Prostate gland (tissue), 2 donors: ENCODE measurements around the gene BCAS3. TPM values are rescaled to one million over a fixed set of nuclear protein-coding genes. Genes with fewer than 3 reads are reported as not detected.
"Not testable (repeated sequence)": the region's sequence is repeated elsewhere in the genome, so short reads cannot be mapped to it uniquely, and the experiment has no call there.

ENCODE experiments used
- DNase-seq: peaks from one replicate; pipeline ENCODE4 v3.0.0-alpha.2; 2019; ENCODE audit warnings: low spot score
- H3K27ac ChIP-seq, 2 donors: fragments of 200-600 bp; sonication (generic); 2 replicates each; pipeline ENCODE4 v1.5.1; 2017 to 2019
- H3K27me3 ChIP-seq: fragments of 200-600 bp; sonication (generic); replicated peaks from 2 replicates; pipeline ENCODE4 v1.5.1; 2019; ENCODE audit not compliant: insufficient read depth
- H3K36me3 ChIP-seq, 2 donors: fragments of 200-600 bp; sonication (generic); 1 replicate in 1 of 2; 2 replicates in 1 of 2; pipeline versions ENCODE4 v1.5.1 to v1.8.1; 2017 to 2019
- H3K4me1 ChIP-seq: fragments of 200-600 bp; sonication (generic); replicated peaks from 2 replicates; pipeline ENCODE4 v1.5.1; 2019
- H3K4me3 ChIP-seq, 2 donors: fragments of 200-600 bp; sonication (generic); 2 replicates each; pipeline ENCODE4 v1.5.1; 2017 to 2019
- H3K9me3 ChIP-seq: fragments of 200-600 bp; sonication (generic); 2 replicates; pipeline ENCODE4 v1.5.1; 2017
- CTCF ChIP-seq, 4 experiments: fragments of 200-600 bp in 2 of 4; fragments of 450-650 bp in 2 of 4; sonication (generic) in 2 of 4; IDR thresholded peaks; 1 replicate in 3 of 4; 2 replicates in 1 of 4; pipeline ENCODE4 v1.5.1; 2016 to 2019; ENCODE audit warnings: antibody characterized with exemption in 4 of 4, mild to moderate bottlenecking in 2 of 4, moderate library complexity in 2 of 4
- POLR2A ChIP-seq: fragments of 450-650 bp; IDR thresholded peaks from one replicate; pipeline ENCODE4 v1.6.1; 2016; ENCODE audit warnings: antibody characterized with exemption, mild to moderate bottlenecking
- POLR2AphosphoS5 ChIP-seq: sonication (generic); formaldehyde crosslinking; IDR thresholded peaks from one replicate; pipeline ENCODE4 v1.6.1; 2017; ENCODE audit warnings: antibody characterized with exemption
- WGBS: methylation state at CpG from one replicate; pipeline ENCODE4 v1.1.5; 2018; 5-methylcytosine and 5-hydroxymethylcytosine counted together
- intact Hi-C: fragments of 100-400 bp; cut with DNase I; formaldehyde crosslinking; loops from one replicate; pipeline ENCODE4 v1.14.2; 2022
- total RNA-seq, 2 donors: library from RNA; depleted of rRNA; stranded (reverse); fragments of >200 nt; gene quantifications; one replicate each; pipeline ENCODE4 v1.1.0, GENCODE V29; 2016

The BCAS3 gene
- total RNA-seq, 2 donors from 2014 or later: 57.8 to 93.9 TPM

GRCh38 chr17:60750640-60751039 lies 73.0 kb downstream of the BCAS3 start:
- intact Hi-C loops: no loop called here
- H3K9me3 ChIP-seq: no peaks in the 10 kb centered on the region
- H3K4me3 ChIP-seq: no peak overlapping the region
- no peak overlapping the region for H3K27ac ChIP-seq
- H3K36me3 ChIP-seq: no peaks in the 10 kb centered on the region
- no peaks in the 10 kb centered on the region for H3K4me1 ChIP-seq
- TF ChIP-seq CTCF (IDR thresholded peaks at IDR 0.05) (no peak), POLR2A (no peak), POLR2AphosphoS5 (no peak)
- no peaks in the 10 kb centered on the region for H3K27me3 ChIP-seq
- no peak for DNase-seq

- no peak overlapping the region for H3K27ac ChIP-seq
- WGBS: 95% methylated on average over 1 of the region's 1 CpG
- no peaks in the 10 kb centered on the region for H3K36me3 ChIP-seq
- intact Hi-C loops: no loop called here
- no peak for DNase-seq
- H3K9me3 ChIP-seq: no peaks in the 10 kb centered on the region
- H3K4me1 ChIP-seq: no peaks in the 10 kb centered on the region
- no peak for TF ChIP-seq POLR2AphosphoS5
- no peak overlapping the region for H3K4me3 ChIP-seq
- H3K27me3 ChIP-seq: no peaks in the 10 kb centered on the region
Measured at GRCh38 chr17:60751884-60752283, 74.2 kb downstream of the BCAS3 start.

DNA sequence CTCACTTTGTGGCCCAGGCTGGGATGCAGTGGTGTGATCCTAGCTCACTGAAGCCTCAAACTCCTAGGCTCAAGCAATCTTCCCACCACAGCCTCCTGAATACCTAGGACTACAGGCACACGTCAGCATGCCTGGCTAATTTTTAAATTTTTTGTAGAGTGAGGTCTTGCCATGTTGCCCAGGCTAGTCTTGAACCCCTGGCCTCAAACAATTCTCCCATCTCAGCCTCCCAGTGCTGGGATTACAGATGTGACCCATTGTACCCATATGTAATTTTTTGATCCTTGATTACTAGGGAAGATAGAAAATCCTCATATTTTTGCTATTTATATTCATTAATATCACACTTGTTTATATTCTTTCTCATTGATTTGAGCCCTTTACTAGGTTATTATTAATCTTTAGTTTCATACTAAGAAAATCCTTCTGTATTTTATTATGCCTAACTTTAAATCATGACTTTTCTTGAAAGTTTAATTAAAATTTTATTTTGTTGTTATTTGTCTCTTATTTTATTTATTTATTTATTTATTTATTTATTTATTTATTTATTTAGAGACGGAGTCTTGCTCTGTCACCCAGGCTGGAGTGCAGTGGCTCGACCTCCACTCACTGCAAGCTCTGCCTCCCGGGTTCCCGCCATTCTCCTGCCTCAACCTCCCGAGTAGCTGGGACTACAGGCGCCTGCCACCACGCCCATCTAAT lies 75.4 kb downstream of the BCAS3 start:
- no peak overlapping the region for H3K27ac ChIP-seq
- 97% methylated on average over 8 of the region's 8 CpGs for WGBS
- no peaks in the 10 kb centered on the region for H3K36me3 ChIP-seq
- no peaks in the 10 kb centered on the region for H3K27me3 ChIP-seq
- no peaks in the 10 kb centered on the region for H3K9me3 ChIP-seq
- intact Hi-C loops: no loop called here
- no peak overlapping the region for H3K4me3 ChIP-seq
- no peaks in the 10 kb centered on the region for H3K4me1 ChIP-seq
- TF ChIP-seq POLR2AphosphoS5: no peak
- no peak for TF ChIP-seq CTCF (IDR thresholded peaks at IDR 0.05)
- TF ChIP-seq POLR2A: no peak
- DNase-seq: no peak

GRCh38 chr17:60754057-60754604 lies 76.5 kb downstream of the BCAS3 start:
- H3K9me3 ChIP-seq: no peaks in the 10 kb centered on the region
- WGBS: 71% methylated on average over 8 of the region's 8 CpGs

GRCh38 chr17:60756798-60757197 lies 79.1 kb downstream of the BCAS3 start:
- H3K27ac ChIP-seq, H3K9me3 ChIP-seq, H3K36me3 ChIP-seq, intact Hi-C loops, H3K4me3 ChIP-seq, H3K27me3 ChIP-seq, H3K4me1 ChIP-seq, DNase-seq: not testable (repeated sequence)
- WGBS: 80% methylated on average over 12 of the region's 12 CpGs

More at GRCh38 chr17:60754057-60754604, 76.5 kb downstream of the BCAS3 start:
- TF ChIP-seq POLR2A (no peak), POLR2AphosphoS5 (no peak), CTCF (IDR thresholded peaks at IDR 0.05) (no peak)
- H3K4me3 ChIP-seq: no peak overlapping the region
- H3K36me3 ChIP-seq: no peaks in the 10 kb centered on the region
- DNase-seq: no peak
- H3K27ac ChIP-seq: no peak overlapping the region
- intact Hi-C loops: no loop called here
- H3K4me1 ChIP-seq: no peaks in the 10 kb centered on the region
- H3K27me3 ChIP-seq: no peaks in the 10 kb centered on the region

GRCh38 chr17:60757437-60757836 lies 79.8 kb downstream of the BCAS3 start:
- no peak for DNase-seq
- TF ChIP-seq CTCF (IDR thresholded peaks at IDR 0.05) (no peak), POLR2A (no peak), POLR2AphosphoS5 (no peak)
- H3K36me3 ChIP-seq: no peaks in the 10 kb centered on the region
- 100% methylated on average over 1 of the region's 1 CpG for WGBS
- no peaks in the 10 kb centered on the region for H3K27me3 ChIP-seq
- H3K4me3 ChIP-seq: no peak overlapping the region
- no peaks in the 10 kb centered on the region for H3K4me1 ChIP-seq
- H3K9me3 ChIP-seq: no peaks in the 10 kb centered on the region
- no peak overlapping the region for H3K27ac ChIP-seq
- intact Hi-C loops: no loop called here
